GM04504 (cell line): ENCODE measurements around the gene KLF7.
A peak's percentile ranks its signal among the peaks of the same experiment; 100 is the strongest.

ENCODE experiments used
- DNase-seq: peaks from one replicate; pipeline ENCODE4 v3.0.0-alpha.2; 2012; ENCODE audit warnings: low read depth

The KLF7 gene

DNA sequence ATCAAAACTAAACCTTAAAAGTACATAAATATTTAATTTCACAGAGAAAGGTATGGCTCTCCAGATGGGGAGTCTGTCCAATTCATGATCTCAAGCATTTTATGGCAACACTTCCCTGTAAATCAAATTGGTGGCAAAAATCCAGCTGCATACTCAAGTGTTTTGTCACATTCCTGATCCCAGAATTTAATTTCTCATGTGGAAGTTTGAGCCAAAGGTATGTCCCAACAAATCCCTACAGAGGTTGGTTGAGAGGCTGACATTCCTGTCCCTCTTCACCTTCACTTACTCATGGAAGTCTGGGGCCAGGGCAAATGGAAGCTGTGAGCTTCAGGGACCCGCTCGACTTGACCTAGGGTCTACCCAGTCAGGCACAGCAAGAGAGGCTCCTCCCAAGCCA, 17.7 kb downstream of the KLF7 start:
- peak; percentile 77 for DNase-seq

DNA sequence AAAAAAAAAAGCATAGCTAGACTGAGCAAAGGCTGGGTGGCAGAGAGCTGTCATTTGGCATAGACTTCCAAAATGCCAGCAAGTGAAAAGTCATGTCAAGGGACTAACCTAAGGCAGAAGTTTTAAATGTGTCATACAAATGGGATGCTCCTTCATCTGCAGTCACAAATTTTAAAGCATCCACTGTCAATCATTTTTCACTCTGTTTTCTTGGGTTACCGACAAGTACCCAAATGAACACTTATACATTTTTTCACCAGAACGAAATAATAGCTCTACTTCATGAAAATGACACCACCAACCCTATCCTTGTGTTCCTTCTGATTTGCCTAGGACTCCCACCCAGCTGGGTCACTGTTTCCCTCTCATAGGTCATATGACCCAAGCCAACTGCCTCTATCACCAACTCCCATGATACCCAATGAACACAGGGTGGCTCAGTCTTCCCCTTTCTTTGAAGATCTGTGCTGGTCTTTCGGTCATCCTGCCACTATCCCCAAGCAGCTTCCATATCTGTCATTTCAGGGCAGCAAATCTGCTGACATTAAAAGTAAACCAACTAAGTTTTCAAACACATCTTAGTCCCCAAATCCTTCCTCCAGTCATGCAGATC, 21.5 kb downstream of the KLF7 start:
- DNase-seq: no peak

DNA sequence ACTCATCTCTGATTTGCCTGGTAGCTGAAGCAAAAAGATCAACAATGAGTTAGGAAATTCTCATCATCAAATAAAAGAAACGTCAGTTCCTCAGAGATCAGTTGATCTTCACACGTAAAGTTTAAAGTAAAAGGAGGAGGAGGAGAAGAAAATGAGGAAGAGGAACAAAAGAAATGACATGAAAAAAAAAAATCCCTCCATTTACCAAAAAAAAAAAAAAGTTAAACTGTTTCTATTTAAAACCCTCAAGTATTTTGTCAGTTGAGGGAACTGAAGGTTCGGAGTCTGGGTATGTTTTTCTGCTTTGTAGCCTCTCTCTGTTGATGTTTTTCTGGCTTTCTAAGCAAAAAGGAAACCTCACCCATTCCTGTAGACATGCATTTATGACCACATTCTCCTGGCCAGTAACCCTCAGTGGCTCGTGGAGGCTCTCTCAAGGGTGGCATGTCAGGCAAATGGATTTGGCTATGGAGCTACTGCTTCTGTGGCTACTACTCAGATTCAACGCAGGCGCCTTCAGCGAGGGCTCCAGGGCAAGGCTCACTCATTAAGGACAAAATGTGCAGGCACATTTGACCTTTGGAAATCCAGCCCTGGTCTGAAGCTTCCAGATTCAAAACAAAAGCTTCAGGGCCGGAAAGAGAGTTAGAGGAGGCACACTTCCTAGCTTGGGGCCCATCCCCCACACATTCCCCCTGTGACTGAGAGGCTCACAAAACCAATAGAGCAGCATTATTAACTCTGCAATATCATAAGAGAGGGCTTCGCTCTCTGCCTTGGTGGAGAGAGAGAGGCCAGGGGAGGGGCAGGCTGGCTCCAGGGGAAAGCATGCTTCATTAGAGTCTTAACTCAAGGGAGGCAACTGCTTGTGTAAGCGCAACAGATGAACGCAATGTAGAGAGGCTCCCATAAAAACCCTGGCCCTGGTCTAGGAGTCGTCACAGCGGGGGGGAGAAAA, 22.3 kb downstream of the KLF7 start:
- DNase-seq: peak; percentile 62

DNA sequence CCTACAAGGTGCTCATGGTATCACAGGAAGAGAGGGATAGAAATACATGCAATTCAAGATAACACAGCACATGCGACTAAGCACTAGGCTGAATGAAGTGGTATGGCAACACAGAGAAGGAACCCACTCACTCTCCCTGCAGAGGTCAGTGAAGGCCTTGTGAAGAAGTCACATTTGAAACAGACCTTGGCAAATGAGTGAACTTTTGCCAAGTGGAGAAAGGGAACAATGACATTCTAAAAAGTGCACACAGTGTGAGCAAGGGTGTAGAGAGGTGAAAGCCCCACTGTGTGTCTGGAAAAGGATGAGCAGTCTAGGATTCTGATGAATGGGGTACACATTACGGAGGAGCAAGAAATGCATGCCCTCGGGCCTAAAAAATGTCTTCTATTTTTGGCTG, 23.3 kb downstream of the KLF7 start:
- no peak for DNase-seq

DNA sequence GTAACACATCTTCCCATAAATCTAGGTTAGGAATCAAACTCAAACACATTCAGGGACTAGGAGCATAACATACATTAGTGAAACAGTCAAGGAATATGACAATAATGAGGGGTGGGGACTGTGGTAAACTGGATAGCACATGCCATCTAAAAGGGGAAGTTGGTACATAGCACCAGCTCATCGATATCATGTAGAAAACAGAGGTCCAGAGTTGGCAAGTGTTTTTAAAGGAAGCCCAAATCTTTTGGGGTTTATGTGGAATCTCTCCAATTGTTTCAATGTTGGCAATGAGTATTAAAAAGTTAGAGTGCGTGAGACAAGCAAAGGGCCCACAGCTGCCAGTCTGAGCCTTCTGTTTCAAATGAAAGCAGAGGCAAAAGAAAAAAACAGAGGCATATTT, 24.4 kb downstream of the KLF7 start:
- DNase-seq: no peak

DNA sequence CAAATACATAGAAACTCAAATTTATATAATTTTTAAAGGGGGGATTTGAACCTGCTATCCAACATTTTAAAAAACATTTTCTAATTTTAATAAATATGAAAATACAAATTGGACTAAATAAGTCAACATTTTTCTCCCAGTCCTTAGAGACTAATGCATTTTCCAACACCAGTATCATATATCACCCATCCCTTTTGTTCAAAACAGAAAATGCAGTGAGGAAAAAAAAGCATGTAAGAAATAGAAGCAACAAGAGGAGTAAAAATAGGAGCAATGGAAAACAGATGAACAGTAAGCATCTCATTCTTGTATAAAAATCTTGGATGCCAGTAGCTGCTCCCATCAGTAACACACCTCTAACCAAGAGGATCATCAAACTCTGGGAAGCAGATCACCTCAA, 25.5 kb downstream of the KLF7 start:
- DNase-seq: no peak

DNA sequence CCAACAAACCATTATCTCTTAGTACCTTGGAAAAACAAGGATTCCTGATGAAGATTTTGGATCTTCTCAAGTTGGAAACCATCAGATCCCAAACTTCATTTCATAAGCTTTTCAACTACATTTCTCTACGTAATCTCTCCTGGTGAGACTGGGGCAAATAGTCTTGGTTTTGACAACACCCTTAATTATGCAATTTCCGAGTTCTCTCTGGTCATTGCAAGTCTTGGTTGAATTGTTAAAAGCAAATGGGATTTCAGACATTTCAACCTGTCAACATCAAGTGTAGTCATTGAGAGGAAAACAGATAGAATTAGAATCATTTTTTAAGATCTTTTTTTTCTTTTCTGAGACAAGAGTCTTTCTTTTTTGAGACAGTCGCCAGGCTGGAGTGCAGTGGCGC, 26.2 kb downstream of the KLF7 start:
- no peak for DNase-seq

DNA sequence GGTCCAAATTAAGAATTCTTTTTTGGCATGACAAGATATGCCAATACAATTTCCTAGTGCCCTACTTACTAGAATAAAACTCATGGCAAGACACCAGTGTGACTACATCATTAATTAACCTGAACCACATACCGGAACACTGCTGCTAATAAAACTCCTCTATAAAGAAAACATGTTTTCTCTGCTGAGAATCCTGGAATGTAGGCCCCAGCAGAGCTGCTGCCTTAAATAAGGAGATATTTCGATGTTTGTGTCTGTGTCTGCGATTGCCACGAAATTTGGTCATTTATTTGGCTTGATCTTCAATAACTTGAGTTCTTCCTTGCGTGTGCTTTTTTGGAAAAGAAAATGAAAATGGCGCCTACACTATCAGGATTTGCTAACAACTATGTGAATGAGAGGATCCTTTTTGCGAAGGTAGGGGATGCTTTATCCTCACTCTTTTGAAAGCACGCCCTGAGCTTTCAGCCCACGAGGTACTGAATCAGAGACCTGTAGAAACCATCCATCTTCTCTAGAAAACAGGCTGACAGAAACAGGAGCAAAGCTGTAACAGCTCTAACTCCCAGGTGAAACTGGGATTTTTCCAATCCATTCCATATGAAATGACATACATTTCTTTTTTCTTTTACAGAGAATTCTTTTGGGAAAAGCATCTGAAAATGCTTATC, 27.0 kb downstream of the KLF7 start:
- no peak for DNase-seq

DNA sequence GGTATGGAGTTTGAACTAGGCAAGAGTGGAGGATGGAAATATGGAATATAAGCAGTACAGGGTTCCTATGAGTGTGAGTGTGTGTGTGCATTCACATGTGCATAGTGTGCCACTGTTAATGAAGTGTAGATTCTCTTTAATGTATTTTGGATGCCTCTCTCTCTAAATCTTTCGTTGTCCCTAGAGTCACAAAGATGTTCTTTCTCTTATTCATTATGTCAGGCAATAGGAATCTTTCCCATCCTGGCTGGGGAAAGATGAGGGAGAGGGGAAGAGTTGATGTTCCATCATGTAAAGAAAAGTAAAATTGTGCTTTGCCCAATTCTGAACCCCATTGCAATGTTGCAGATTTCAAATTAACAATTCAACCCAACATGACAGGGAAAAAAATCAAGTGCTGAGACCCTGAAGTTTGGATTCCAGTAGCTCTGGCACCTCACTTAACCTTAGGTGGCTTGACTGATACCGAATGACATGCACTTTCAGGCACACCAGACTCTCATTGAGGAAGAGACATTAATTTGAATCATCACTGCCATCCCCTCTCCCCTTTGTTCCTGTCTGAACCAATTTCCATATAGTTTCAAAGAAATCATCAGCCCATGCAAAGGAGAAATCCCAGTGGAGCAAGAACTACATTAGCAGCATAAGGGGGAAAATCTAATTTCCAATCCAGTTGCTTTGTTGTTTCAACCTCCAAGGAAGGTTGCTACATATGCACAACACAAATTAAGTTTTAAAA, 28.0 kb downstream of the KLF7 start:
- no peak for DNase-seq

DNA sequence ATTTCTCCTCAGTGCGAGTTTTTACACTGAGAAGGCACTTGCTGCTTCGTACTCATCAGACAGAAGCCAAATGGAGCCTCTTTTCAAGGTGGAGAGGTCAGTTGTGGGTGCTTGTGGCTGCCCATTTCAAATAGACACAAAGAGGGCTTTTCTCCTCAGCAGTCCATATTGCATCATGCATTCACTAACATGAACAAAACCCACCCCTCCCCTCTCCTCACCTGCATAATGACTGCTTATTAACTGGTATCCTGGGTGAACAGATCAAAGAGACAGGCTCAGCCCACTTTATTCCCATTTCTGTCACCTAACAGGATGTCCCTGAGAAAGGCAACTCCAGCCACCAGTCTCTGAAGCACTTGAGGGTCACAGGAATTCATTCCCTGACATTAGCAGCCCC, 28.9 kb downstream of the KLF7 start:
- no peak for DNase-seq

DNA sequence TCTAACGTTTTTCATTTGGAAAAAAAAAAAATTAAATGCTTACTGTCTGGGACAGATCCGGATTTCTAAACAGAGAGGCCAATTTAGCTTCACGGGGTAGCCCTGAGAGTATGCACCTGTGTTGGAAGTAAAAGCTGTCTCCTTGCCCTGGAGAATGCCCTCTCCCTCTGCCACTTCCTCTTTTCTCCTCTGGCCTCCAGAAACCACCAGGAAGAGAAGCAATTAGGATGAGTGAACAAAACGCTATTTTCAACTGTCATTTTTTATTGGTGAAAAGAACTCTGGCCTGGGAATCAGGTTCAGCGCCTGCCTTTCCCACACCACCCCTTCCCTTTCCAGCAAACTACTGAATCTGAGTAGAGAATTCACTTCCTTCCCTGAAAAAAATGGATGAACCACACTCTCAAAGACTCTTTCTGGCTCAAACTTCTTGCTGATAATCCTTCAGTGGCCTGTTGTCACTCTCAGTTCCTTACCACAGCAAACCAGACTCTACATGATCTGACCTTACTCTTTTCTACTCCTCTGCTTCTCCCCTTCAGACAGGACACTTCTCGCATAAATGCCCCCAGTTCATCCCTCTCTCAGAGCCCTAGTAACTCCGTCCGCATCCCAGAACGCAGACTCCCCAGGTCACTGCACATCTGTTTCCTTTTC, 29.8 kb downstream of the KLF7 start:
- no peak for DNase-seq

DNA sequence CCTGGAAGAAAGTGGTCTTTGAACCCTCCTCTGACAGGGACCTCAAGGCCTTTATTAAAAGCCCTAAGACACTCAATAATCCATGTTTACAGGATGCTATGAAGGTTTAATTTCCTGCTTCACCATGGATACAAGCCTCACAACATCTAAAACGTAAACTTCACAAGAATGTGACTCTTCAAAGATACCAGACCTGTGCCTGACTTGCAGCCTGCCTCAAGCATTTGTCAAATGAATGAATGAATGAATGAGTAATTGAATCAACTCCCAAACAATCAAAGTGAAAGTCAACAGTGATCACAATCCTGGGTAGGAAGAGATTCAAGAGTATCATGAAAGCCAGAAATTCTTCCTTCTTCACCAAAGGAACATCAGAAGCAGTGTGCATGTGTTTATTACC, 30.4 kb downstream of the KLF7 start:
- no peak for DNase-seq

DNA sequence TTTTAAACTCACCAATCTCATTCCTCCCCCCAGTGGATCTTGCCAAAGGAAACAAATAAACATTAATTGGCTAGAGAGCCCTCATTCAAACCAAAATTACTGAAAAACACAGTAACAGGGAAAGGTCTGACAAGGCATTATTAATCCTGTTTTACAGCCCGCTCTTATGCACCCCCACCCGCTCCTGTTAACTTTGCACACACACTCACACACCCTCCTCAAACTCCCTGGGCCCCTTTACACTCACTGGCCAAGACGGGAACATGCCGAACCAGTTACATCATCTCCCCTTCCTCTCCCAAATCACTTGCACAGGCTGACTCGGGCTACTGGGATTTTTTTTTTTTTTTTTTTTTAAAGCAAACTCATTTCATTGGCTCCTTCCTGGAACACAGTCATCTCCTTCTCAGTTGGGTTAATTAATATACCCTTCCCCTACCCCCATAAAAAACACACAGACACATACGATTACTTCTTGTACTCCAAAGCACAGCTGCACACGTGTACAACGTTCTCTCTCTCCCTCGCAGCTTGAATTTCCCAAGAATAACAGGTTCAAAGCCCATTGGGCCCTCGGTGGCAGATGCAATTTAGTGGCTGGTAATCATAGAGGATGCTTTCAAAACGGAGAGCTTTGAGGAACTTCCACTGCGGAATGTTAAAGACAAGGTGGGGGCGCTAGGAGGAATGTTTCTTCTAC, 31.8 kb downstream of the KLF7 start:
- DNase-seq: peak; percentile 61

DNA sequence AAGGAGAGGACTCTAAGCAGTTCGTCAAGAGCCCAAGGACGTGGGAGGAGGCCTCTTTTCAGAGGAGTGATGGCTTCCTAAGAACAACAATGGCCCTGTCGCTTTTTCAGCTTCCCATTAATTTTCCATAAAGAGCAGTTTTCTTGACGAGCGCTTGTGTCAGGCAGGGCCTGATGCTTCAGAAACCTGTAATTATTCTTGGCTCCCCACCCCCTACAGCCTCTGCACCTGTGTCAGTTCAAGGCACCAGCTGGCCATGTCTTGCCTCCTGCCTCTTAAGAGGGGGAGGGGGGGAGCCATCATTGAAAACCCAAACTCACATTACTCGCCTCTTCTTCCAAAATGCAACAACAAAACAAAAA, 32.3 kb downstream of the KLF7 start:
- no peak for DNase-seq

DNA sequence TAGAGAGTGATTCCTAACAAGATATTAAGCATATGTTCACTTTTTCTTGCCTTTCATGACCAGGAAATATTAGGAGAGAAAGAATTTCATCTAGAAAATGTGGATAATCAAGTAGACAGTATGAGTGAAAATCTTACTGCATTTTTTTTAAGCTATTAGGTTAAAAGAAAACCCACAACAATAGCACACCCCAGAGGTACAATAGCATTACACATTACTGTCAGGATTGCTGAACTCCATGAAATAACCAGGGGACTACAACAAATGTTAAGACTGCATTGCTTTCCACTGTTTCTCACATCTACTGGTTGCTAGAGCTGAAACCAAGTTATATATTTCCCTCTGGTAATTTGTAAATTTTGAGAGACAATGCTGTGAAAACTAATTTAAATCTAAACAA, 33.7 kb downstream of the KLF7 start:
- DNase-seq: no peak

DNA sequence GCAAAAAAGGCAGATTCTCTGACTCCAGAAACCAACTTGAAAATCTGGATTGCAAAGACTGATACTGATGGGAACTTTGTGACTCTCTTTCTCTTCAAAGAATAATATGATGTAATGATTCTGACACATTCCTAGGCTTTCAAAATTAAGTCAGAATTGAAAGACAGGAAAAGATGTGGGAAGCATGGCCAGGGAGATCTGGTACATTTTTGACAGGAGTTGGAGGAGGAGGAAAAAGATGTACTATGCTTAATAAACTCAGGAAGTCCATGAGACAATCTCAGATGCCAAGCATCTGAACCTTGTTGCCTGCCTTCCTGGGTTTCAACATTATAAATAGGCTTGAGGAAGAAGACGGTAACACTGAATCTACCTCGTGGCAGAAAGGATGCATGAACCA, 34.2 kb downstream of the KLF7 start:
- DNase-seq: no peak

DNA sequence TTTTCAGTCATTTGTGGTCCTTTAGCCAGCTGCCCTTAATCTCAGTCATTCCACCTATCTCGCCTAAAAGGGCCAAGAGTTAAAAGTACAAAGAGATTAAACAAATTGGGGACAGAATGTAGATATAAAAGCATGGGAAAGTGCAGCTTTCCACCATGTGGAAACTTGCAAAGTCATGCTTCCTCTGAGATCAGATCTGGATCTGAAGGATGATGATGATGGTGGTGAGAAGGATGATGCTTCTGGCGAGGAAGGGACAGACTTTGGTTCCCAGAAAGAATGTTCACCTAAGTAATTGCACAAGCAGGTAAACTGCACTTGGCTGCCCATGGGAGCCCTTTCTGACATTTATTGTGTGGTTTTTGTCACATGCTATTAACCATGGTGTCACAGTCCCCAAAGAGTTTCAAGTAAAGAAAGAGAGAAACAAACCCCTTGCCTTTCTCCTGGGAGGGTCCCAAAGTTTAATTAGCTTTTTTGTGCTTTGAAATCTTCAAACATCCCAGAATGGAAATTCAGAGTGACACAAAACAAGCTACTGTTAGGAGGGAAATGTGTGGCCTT, 34.7 kb downstream of the KLF7 start:
- DNase-seq: no peak

DNA sequence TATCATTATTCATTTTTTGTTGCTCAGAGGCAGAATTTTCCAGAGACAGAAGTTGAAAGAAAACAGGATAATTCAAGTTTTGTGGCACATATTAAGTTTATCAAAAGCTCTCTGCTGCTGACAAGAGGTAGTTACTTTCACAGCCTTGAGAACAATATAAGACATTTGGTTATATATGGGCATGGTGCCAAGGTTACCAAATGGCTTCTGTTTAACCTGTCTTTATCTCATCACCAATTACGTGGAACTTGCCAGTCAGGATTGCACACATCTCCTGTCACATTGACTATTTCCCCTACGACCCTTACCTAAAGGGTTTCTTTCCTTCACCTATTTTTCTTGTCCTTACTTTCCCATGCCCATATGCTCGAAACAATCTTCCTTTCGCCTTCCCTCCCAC, 35.9 kb downstream of the KLF7 start:
- no peak for DNase-seq

DNA sequence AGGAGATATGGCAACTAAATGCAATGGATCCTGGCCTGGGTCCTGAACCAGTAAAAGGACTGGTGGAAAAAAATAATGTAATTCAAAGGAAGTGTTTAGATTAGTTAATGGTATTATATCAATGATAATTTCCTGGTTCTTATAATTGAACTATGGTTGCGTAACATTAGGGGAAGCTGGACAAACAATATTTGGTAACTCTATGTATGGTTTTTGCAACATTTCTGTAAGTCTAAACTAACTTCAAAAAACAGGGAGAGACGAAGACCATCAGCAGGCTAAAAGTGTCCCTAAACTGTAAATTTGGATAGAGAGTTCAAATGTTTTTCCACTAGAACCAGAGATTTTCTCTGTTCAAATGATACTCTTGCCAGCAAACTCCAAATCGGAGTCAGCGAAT, 36.9 kb downstream of the KLF7 start:
- no peak for DNase-seq

DNA sequence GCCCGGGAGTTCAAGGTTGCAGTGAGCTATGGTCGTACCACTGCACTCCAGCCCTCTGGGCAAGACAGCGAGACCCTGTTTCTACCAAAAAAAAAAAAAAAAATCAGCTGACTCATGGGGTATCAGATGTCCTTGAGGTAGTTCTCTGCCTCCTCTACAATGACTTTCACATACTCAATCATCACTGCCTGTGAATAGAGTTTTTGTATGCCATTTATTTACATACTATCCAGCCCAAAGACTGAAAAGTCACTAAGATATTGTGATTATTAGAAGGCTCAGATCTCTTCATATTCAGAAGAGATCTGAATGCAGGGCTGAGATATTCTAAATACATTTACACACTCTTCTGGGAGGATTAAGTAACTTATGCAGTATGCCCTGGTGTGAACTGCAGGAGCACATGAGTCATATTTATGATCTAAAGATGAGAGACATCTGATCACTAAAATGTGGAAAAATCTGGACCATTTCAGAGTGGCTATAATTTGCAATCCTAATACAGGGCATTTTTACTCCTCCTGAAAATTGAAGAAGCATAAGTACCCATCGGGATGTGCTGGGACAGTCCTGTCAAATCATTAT, 38.9 kb downstream of the KLF7 start:
- no peak for DNase-seq
